ENCODE results near the gene ATXN7L1. TPM values are rescaled to one million over a fixed set of nuclear protein-coding genes. Genes with fewer than 3 reads are reported as not detected.

Gene ATXN7L1
- polyA plus RNA-seq, 1 experiment: 2.7 TPM

GRCh38 chr7:105776986-105777910 is 99.2 kb downstream of the ATXN7L1 start:
- Histone ChIP-seq H3K27me3 (ENCODE audit: control insufficient read depth, insufficient read depth, low read length) (no peaks in the 10 kb centered on the region), H3K36me3 (ENCODE audit: control insufficient read depth, insufficient read depth, low read length) (no peaks in the 10 kb centered on the region), H3K4me3 (ENCODE audit: low read depth, low read length) (no peak overlapping the region)
- no peak for DNase-seq (ENCODE audit: low read depth)
- TF ChIP-seq, protein P1, sequence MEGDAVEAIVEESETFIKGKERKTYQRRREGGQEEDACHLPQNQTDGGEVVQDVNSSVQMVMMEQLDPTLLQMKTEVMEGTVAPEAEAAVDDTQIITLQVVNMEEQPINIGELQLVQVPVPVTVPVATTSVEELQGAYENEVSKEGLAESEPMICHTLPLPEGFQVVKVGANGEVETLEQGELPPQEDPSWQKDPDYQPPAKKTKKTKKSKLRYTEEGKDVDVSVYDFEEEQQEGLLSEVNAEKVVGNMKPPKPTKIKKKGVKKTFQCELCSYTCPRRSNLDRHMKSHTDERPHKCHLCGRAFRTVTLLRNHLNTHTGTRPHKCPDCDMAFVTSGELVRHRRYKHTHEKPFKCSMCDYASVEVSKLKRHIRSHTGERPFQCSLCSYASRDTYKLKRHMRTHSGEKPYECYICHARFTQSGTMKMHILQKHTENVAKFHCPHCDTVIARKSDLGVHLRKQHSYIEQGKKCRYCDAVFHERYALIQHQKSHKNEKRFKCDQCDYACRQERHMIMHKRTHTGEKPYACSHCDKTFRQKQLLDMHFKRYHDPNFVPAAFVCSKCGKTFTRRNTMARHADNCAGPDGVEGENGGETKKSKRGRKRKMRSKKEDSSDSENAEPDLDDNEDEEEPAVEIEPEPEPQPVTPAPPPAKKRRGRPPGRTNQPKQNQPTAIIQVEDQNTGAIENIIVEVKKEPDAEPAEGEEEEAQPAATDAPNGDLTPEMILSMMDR (IDR thresholded peaks at IDR 0.05; ENCODE audit: insufficient read depth, low read depth, low read length): no peak
- POLR2A ChIA-PET: no interaction called here
- CTCF ChIA-PET: interaction anchor here (0.9 to 1.2 kb wide), 3 partner anchors 10 to 21 kb away, joined by 3 read pairs; no protein-coding TSS in a partner anchor

DNA sequence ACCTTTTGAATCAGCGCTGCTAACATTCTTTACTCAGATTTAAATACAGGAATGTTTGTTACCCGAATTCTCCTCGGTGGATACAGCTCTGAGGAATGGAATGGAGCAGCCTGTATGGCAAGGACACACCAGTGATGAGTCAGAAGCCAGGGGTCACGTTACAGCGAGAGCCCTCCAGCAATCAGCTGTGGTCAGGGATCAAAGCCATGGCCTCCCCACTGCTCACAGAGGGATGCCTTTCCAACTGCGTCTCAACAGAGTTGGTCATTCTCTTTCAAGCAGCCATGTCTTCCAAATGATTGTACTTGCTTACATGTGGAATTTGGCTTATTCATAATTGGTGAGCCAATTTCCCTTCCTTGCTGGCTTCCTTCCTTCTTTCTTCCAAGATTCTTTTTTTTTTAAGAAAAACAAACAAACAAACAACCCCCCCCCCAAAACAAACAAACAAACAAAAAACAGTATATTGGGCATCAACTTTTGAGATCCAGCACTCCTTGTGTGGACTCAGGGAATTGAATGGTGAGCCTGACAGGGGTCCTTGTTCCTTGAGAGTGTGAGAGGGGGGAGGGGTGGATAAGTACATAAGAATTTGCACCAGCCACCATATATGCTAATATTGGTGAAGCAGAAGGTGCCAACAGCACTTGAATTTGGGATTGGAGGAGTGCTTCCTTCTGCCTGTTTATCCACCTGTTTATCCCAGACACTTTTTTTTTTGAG is 100.2 kb downstream of the ATXN7L1 start:
- ChIA-PET POLR2A (interaction anchor here (1.1 kb wide), 1 partner anchor 18 kb away, joined by 3 read pairs; no protein-coding TSS in a partner anchor), CTCF (interaction anchor here (0.6 to 1.2 kb wide), 4 partner anchors 12 to 274 kb away, joined by 3 to 8 read pairs (median 3); no protein-coding TSS in a partner anchor)
- peak; percentile 99 for DNase-seq (ENCODE audit: low read depth)
- TF ChIP-seq, protein P1 (IDR thresholded peaks at IDR 0.05; ENCODE audit: insufficient read depth, low read depth, low read length): no peak
- no peaks in the 10 kb centered on the region for H3K36me3 ChIP-seq (ENCODE audit: control insufficient read depth, insufficient read depth, low read length)
- no peaks in the 10 kb centered on the region for H3K27me3 ChIP-seq (ENCODE audit: control insufficient read depth, insufficient read depth, low read length)
- H3K4me3 ChIP-seq (ENCODE audit: low read depth, low read length): no peak overlapping the region

DNA sequence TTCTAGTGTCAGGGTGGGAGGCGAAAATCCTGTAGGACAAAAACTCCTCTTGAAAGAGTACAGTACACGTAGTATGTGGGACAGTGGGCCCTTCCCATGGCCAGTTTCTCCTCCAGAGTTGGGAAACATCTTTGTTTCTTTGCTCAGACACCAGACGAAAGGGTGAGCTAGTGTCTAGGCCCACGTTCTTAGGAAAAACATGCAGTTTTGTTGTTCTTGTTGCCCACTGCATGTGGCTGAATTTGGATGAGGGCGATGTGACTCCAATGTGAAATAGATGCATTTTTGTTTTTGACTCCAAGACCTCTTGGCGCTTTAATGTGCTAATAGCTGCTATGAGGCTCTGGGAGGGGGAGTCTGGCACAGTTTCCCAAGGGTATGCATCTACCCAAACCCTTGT is 100.8 kb downstream of the ATXN7L1 start:
- no peaks in the 10 kb centered on the region for H3K27me3 ChIP-seq (ENCODE audit: control insufficient read depth, insufficient read depth, low read length)
- no peak overlapping the region for H3K4me3 ChIP-seq (ENCODE audit: low read depth, low read length)
- DNase-seq (ENCODE audit: low read depth): no peak
- ChIA-PET CTCF (interaction anchor here (0.6 to 1.2 kb wide), 6 partner anchors 11 to 275 kb away, joined by 3 to 8 read pairs (median 3); no protein-coding TSS in a partner anchor), POLR2A (interaction anchor here (1.1 kb wide), 1 partner anchor 19 kb away, joined by 3 read pairs; no protein-coding TSS in a partner anchor)
- no peaks in the 10 kb centered on the region for H3K36me3 ChIP-seq (ENCODE audit: control insufficient read depth, insufficient read depth, low read length)
- TF ChIP-seq, protein P1 (IDR thresholded peaks at IDR 0.05; ENCODE audit: insufficient read depth, low read depth, low read length): no peak

DNA sequence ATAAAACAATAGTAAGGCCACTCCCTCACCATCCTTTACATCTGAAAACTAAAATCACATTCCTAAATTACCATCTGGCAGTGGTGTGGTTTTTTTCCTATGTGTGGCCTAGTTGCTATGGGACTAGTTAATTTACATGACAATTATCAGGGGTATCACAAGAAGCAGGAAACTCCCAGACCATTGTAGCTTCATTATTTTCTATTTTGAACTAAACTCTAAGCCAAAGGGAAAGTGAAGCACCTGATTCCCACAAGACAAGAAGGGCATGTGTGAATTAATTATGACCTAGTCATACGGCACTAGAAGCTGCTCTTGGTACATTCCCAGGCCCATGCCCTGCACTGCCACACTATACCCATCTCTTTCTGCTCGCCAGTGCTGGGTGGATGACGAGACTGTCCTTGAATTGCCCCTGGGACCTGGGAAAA is 103.4 kb downstream of the ATXN7L1 start:
- ChIA-PET CTCF (interaction anchor here (0.8 to 1.4 kb wide), 2 partner anchors 13 to 104 kb away, joined by 3 to 4 read pairs; no protein-coding TSS in a partner anchor), POLR2A (no interaction called here)
- Histone ChIP-seq H3K4me3 (ENCODE audit: low read depth, low read length) (no peak overlapping the region), H3K36me3 (ENCODE audit: control insufficient read depth, insufficient read depth, low read length) (no peaks in the 10 kb centered on the region), H3K27me3 (ENCODE audit: control insufficient read depth, insufficient read depth, low read length) (no peaks in the 10 kb centered on the region)
- TF ChIP-seq, protein P1 (IDR thresholded peaks at IDR 0.05; ENCODE audit: insufficient read depth, low read depth, low read length): no peak
- DNase-seq (ENCODE audit: low read depth): no peak

Measured in BJ (cell line).